Activated CD8-positive, alpha-beta memory T cell treated with anti-CD3 and anti-CD28 coated beads, Interleukin-2, amount 50 U/mL, for 24 hours (primary cell): ENCODE results near the gene RTN4IP1.
"Not testable (repeated sequence)": the region's sequence is repeated elsewhere in the genome, so short reads cannot be mapped to it uniquely, and the experiment has no call there.

Source experiments
- DNase-seq: peaks from one replicate; pipeline ENCODE4 v3.0.0-alpha.2; 2020; ENCODE audit errors: extremely low read depth

The RTN4IP1 gene

DNA sequence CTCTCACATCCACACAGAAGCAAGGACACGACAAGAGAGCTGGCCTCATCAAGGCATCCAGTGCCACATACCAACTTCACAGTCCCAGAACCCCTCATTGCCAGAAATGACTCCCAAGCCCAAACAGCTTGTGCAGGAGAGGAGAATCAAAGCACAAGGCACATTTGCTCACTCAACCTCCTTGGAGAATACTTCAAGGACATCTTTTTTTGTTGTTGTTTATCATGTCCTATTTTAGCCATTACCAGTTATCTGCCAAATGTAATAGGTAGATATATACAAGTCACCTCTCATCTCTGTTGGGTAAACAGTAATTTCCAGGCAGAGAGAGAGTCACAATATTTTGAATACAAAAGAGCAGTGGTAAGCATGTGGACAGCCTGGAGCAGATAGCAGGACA is 47.8 kb downstream of the RTN4IP1 start:
- no peak for DNase-seq

DNA sequence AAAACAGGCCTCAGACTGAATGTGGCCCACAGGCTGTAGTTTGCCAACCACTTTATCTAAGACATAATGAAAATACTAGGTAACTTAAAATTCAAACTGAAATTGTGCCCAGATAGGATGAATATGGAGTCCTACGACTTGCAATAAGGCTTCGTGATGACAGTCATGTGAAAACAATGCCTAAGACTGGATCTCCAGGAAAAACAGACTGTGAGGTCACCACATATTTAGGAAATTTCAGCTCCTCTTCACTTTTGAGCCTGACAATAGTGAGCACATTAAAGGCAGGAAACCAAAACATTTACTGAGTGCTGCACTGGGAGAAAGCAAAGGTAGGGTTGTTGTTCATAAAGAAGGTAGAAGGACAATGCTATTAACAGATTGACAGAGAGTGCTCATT is 50.0 kb downstream of the RTN4IP1 start:
- DNase-seq, result no peak

DNA sequence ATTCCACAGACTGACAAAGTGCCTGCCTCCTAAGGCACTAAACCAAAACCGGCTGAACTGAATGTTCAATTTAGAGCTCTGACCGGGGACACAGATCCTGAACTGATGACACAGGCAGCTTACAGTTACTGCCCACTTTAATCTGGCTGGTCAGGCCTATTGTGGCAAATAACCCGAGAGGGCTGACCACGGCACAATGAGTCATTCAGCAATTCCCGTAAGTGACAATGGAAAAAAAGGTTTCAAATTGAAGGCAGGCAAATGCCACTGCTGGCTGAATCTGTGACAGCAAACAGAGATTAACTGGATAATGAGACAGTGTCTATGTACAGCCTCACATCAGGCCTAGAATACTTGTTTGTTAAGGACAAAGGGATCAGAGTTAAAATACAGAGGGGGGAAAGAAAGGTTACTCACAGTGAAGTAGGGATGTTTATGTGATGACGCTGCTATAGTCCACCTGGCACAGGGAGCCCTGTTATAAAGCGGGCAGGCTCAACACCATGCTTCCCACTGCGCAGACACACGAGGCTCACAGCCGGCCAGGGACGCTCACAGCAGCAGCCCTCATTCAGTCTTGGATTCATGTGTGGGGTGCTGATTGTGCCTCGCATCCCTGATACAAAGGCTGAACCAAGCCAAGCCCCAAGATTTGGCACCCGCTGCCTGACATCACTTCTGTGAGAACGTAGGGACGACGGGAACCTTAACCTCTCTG is 54.4 kb downstream of the RTN4IP1 start:
- no peak for DNase-seq

DNA sequence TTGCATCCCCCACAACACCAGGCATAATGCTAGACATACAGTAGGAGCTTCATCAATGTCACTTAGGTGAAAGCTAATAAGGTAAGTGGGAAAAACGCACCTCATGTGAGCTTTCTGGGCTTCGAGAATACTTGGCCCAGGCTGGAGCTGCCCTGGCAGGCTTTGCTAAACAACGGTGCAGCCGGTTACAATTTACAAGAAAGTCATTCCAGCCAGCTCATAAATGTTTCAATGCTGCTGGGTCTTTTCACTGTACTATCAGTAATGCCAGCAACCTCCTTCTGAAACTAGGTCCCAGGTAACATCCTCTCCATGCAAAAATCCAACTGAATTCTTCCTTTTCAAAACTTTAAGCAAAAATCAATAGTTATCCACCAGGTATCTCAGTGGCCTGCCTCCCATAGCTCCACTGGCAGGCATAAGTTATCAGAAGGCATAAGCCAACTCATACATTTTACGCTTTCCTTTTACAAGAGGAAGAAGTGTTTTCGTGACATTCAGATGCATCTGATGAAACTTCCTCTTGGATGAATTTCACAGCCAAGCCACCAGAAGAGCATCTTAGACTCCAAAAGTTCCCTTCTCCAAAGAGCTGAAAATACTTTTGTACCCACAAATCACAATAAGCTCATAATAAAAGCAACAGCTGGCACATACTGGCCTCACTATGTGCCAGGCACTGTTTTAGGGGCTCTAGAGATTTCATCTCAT is 56.3 kb downstream of the RTN4IP1 start:
- DNase-seq, result no peak

DNA sequence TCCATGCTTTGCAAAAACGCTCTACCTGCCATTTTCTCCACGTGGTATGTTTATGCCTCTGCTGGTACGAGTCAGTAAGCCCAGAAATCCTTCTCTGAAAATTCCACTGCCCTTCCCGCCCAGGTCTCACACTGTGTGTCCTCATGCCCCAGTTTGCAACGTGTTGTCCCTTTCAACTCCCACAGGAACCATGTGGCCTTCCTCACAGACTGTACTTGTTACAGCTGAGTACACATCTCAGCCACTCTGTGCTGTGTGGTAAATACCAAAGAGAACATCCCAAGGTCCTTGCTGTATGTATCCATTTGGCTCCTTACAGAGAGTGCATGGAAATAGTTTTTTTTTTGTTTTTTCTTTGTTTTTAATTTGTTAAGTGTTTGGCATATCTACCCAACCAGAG is 56.9 kb downstream of the RTN4IP1 start:
- no peak for DNase-seq

DNA sequence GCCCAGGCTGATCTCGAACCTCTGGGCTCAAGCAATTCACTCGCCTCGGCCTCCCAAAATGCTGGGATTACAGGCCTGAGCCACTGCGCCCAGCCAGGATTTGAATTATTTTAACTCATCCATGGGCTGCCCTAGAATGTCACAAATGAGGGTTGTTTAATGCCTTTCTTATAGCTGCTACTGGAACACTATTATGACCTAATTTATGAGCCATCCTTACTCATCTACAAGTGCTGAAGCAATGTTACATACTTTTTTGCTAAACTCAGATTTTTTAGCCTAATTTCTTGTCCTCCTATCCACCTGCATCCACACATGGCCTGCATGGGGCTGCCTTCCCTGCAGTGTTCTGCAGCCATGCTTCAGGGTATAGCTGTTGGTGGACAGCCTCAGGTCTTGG is 59.9 kb downstream of the RTN4IP1 start:
- no peak for DNase-seq

DNA sequence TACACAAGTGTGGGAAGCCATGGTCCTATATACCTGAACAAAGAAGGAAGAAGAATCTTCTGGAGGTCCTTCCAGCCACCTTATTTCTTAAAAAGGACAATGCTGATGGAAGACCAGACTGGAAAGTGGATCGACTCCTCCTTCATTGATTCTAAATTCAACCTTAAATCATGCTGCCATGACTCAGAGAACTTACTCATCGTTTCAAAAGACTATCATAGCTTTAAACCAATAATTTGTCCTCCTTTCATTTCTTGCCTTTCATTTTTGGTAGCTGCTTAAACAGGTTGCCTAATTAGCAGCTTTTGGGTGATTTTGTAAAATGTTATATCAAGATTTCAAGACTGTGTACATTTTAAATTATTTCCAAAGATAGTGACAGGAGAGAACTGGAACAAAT is 60.8 kb downstream of the RTN4IP1 start:
- DNase-seq, result no peak

DNA sequence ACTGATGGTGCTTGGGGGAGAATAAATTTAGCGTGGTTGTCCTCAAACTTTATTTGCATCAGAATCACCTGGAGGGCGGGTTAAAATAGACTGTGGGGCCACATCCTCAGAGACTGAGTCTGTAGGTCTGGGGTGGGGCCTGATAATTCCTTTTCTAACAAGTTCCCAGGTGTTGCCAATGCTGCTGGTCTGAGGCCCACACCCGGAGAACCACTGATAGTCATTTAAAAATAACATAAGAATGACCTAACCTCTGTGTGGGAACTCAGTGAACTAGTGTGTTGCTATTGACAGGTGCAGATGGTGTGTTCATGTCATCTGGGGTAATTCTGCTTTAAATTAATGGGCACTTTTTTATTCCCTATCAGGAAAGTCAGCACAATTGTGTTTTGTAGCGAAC is 64.8 kb downstream of the RTN4IP1 start:
- DNase-seq, result no peak

DNA sequence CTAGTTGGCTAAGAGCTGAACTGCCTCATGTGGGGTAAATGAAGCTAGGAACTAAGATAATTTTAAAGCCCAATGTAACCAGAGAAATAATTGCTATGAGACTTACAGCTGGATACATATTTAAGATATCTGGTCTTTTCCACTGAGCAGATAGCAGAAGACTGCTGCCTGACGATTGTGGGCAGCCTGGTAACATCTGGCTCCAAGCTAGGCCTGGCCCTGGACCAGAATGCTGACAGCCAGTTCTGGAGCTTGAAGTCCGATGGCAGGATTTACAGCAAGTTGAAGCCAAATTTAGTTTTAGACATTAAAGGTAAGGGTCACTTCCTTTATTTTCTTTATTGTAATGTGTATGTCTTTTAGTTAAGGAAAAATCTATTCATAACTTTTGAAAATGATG is 65.7 kb downstream of the RTN4IP1 start:
- DNase-seq, result no peak

DNA sequence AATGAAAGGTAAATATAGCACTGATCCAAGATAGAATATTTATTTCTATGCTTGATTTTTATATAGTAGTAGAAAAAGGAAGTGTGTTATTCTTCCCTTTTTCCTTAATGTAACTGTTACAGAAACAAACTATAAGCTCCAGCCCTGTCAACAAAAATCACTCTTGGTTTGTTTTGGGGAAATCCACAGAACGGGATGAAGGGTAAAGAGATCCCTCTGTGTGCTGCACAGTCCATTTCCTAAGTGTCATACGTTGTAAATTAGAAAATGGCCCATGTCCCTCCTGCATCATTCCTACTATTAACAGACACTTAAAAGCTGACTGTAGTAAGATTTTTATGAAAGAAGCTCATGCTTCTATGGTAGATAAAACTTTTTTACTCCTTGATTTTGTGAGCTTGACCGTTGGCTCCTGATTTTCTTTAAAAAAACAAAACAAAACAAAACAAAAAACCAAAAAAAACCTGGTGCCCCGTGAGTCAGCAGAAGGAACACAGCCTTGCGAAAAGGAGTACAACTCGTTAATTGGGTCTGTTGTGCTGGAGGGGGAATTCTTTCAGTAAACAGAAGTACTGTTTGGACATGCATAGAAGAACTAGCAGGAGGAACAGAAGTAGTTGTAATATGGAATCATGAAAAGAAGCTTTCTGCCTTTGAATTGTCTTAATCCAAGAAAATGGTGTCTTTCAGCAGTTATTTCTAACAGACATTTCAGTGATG is 67.5 kb downstream of the RTN4IP1 start:
- no peak for DNase-seq

DNA sequence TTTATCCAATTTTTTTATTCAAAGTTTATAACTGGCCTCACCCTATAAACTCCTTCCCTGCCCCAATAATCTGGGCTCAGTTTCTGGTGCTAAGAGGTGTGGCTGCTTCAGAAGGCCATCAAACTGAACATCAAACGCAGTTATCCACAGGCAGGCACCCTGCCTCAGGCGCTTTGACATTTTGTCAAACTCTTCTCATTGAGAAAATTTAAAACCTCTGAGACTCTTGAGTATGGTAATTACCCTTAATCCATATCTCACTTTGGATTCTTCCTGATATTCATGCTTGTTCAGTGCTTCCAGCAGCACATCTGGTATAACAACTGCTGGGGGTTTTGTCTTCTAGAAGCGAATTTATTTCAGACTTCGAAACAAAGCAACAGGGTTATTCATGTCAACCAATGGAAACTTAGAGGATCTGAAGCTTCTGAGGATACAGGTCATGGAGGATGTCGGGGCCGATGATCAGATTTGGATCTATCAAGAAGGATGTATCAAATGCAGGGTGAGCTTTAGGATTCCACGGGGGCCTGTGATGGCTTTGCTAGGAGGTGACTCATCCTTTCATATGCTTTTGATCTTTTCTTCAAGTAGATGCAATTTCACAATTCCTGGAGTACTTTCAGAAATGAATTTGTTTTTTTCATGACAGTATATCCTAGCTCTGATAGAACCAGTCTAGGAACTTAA is 68.2 kb downstream of the RTN4IP1 start:
- DNase-seq, result no peak

DNA sequence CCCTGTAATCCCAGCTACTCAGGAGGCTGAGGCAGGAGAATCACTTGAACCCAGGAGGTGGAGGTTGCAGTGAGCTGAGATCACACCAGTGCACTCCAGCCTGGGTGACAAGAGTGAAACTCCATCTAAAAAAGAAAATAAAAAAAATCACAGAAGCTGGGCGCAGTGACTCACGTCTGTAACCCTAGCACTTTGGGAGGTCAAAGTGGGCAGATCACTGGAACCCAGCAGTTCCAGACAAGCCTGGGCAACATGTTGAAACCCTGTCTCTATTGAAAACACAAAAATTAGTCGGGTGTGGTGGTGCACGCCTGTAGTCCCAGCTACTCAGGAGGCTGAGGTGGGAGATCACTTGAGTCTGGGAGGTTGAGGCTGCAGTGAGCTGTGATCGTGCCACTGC is 69.6 kb downstream of the RTN4IP1 start:
- not testable (repeated sequence) for DNase-seq

DNA sequence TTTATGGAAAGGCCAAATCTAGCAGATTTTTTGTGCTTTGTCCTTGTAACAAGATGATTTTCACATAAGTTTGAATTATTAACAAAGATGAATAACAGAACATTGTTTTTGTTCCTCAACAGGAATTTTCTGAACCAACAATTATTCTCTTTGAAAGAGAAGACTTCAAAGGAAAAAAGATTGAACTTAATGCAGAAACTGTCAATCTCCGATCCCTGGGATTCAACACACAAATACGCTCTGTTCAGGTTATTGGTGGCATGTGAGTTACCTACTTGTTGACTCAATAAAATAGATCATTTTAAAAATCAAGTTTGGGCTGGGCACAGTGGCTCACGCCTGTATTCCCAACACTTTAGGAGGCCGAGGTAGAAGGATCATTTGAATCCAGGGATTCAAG is 70.9 kb downstream of the RTN4IP1 start:
- no peak for DNase-seq

DNA sequence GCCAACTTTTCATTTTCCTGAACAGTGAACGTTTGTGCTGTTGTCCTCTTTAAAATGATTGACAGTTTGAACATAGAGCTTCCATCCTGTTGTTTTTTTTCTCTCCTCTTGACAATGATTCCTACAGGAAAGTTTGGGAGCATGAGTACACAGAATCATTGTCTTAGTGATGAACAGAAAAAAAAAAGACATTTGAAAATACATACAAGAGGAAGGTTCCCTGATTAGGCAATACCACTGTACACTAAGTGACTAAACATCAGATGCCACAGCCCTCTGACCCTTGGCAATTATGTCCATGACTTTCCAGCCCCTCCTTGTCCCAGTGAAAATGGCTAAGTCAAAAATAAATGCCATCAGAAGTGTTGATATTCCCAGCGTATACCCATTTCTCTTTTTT is 71.5 kb downstream of the RTN4IP1 start:
- no peak for DNase-seq

DNA sequence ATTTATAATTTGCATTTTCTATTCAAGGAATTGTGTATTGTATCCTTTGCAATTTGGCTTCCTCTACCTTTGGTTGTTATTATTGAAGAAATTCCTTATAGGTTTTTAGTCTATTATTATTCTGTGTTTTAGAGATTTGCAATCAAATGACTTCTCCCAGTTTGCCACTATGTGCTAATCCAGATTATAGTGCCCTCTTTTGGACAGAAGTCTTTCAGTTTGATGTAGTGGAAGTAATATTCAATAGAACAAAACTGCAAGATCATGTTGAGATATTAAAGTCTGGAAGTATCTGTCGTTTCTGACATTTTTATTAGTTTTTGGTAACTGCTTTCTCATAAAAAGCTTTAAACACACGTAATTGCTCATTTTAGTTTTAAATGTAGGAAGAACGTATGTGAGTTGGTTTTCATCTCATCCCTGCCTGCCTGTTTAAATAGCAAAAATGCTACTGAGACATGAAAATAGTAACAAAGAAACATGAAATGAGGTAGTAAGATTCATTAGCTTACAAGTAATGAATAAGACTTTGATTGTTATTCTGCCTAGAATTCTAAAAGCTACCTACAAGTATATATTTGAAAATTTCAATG is 72.8 kb downstream of the RTN4IP1 start:
- no peak for DNase-seq

DNA sequence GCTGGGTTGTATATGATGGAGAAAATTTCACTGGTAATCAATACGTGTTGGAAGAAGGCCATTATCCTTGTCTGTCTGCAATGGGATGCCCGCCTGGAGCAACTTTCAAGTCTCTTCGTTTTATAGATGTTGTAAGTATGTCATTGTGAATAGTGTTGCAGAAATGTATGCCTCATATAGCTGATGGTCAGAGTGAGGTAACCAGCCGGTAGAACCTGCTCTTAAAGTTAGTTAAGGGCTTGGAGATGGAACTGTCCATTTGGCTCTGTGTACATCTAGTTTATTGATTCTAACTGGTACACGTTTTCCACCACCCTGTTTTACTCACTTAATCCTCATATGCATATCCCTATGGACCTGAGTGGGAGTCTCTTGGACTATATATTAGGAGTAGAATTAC is 73.5 kb downstream of the RTN4IP1 start:
- no peak for DNase-seq

DNA sequence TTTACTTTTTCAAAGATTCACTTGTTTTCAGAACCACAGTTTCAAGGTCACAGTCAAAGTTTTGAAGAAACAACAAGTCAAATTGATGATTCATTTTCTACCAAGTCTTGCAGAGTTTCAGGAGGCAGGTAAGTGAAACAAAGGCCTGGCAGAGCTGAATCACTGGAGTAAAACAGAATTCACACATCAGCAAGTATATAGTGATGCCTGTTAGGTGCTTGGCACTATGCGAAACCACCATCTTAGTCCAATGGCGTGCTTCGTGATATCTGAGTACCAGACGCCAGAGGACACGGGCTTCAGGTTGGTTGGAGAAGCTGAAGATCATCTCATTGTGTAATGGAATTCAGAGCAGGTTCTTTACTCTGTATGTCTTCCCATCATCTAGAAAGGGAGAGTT is 75.9 kb downstream of the RTN4IP1 start:
- DNase-seq, result no peak

DNA sequence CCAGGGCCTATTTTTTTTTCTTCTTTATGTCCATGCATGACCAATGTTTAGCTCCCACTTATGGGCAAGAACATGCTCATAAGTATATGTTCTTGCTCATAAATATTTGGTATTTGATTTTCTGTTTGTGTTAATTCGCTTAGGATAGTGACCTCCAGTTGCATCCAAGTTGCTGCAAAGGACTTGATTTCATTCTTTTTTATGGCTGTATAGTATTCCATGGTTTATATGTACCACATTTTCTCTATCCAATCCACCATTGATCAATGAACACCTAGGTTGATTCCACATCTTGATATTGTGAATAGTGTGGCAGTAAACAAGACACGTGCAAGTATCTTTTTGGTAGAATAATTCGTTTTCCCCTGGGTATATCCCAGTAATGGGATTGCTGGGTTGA is 78.1 kb downstream of the RTN4IP1 start:
- DNase-seq, result no peak

DNA sequence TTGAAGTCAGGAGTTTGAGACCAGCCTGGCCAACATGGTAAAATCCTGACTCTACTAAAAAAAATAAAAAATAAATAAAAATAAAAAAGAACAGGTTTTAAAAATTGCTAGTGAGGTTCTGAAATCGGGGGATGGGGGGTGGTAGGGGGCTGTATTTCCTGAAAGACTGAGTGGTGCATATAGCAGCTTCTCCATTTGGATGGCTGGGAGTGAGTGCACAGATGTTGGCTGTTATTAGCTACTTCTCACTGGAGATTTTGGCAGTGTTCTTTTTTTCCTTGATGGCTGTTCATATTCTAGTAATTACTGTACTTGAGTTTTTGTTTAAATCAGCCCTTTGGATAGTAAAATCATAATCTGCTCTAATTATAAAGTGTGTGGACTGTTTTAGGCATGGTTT is 79.8 kb downstream of the RTN4IP1 start:
- DNase-seq, result no peak

DNA sequence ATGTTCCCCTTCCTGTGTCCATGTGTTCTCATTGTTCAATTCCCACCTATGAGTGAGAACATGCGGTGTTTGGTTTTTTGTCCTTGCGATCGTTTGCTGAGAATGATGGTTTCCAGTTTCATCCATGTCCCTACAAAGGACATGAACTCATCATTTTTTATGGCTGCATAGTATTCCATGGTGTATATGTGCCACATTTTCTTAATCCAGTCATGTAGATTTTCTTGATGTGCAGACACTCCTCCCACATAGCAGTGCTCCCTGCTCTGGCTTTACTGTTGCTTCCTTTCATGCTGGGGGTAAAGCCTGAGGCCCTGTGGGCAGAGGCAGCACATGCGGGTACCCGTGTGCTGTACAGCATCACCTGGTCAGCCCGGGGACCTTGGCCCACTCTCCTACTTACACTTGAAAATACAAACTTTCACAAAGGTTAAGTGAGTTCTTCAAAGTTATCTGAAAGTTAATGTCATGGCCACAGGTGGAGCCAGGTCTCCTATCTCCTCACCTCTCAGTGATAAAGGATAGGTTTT is 80.3 kb downstream of the RTN4IP1 start:
- not testable (repeated sequence) for DNase-seq

DNA sequence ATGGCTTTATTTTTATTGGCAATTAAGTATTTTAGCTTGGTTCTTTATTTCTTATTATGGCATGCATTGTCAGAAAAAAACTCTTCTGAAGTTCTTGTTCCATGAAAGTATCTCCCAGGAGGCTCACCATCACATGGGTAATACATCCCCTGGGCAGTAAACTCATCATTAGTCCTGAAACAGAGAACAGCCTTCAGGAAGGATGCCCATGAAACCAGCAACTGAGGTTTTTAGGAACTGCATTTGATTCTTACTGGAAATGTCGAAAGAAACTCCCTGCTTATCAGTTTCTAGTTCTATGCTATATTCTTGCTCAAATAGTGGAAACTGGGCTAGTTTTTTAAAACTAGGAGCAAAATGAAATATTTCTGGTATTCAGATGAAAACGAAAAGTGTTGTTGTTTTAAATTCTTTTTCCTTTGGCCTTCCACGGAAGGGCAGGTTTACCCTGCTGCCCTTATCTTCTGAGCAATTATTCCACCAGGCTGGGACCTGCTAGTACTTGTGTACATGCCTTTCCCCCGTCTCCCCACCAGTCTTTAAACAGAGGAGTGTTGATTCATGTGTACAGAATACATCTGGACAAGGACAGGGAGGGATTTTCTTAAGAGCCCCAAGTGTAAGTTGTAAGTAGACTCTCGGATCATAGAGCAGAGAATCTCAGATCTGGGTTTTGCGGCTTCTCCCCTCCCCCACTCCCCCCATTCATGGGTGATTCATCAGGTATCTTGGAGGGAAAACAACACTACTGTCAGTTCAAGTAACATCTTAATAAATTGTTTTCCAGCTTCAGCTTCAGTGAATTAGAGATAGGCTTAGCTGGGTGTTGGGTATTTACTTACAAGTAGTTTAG is 81.5 kb downstream of the RTN4IP1 start:
- DNase-seq, result no peak
